GM12872 (cell line): ENCODE results near the gene ZNF609.

Experiments
- CTCF ChIP-seq: IDR thresholded peaks from 3 replicates; pipeline ENCODE4 v1.5.1; 2011; ENCODE audit warnings: low read depth, mild to moderate bottlenecking, low read length, moderate library complexity; ENCODE audit not compliant: insufficient read depth

The ZNF609 gene

GRCh38 chr15:64640146-64640871 lies 179.9 kb downstream of the ZNF609 start:
- no peak for TF ChIP-seq CTCF

- TF ChIP-seq CTCF: no peak
Measured at GRCh38 chr15:64642875-64643274, 182.5 kb downstream of the ZNF609 start.

- TF ChIP-seq CTCF: no peak
Measured at GRCh38 chr15:64643685-64644084, 183.3 kb downstream of the ZNF609 start.

DNA sequence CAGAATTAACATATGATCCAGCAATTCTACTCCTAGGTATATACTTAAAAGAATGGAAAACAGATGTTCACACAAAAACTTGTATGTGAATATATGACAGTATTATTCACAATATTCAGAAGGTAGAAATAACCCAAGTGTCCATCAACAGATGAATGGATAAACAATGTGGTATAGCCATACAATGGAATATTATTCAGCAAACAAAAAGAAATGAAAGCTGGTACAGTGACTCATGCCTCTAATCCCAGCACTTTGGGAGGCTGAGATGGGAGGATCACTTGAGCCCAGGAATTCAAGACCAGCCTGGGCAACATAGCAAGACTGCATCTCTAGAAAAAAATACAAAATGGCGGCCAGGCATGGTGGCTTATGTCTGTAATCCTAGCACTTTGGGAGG lies 185.6 kb downstream of the ZNF609 start:
- no peak for TF ChIP-seq CTCF

GRCh38 chr15:64647367-64647766 lies 187.0 kb downstream of the ZNF609 start:
- no peak for TF ChIP-seq CTCF

- no peak for TF ChIP-seq CTCF
Measured at GRCh38 chr15:64650552-64650951, 190.2 kb downstream of the ZNF609 start.

DNA sequence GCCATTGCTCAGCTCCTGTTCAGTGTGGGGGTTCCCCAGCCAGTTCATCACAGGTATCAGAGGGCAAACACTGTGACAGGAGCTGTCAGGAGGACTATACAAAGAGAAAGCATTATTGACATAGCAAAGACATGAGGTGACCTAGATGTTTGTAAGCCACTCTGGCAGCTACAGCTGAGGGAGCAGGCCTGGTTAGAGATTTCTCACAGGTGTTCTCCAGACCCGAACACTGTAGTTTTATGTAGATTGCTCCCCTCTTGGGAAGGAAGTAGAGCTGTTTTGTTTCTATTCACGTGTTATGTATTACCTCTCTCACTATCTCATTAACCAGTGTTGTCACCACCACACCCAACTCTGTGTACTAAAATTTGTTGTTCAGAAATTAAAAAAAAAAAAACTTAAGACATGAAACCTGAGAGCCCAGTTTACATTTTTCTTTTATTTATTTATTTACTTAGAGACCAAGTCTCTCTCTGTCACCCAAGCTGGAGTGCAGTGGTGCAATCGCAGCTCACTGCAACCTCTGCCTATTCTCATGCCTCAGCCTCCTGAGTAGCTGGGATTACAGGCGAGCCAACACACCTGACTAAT lies 191.3 kb downstream of the ZNF609 start:
- TF ChIP-seq CTCF: no peak
